ENCODE data around the gene LRCH1. TPM values are rescaled to one million over a fixed set of nuclear protein-coding genes. Genes with fewer than 3 reads are reported as not detected.

LRCH1 gene
- total and polyA plus RNA-seq, 2 experiments from 2014 or later, result 3.9 to 9.2 TPM

- no peak for TF ChIP-seq ZNF331 (CRISPR knock-in tag; IDR thresholded peaks at IDR 0.05; ENCODE audit: low read depth)
- TF ChIP-seq REST (IDR thresholded peaks at IDR 0.05; ENCODE audit: unreplicated experiment), result no peak
- TF ChIP-seq POLR2AphosphoS5 (IDR thresholded peaks at IDR 0.05; ENCODE audit: low read depth), result no peak
- no peak for TF ChIP-seq EZH2phosphoT487 (IDR thresholded peaks at IDR 0.05; ENCODE audit: unreplicated experiment)
- TF ChIP-seq ZNF114 (CRISPR knock-in tag; IDR thresholded peaks at IDR 0.05), result no peak
- no peak for TF ChIP-seq CREB1 (CRISPR knock-in tag; IDR thresholded peaks at IDR 0.05; ENCODE audit: low read depth)
- TF ChIP-seq ETS1 (IDR thresholded peaks at IDR 0.05), result no peak
- no peak for TF ChIP-seq NANOG (IDR thresholded peaks at IDR 0.05; ENCODE audit: borderline replicate concordance)
- no peak for TF ChIP-seq CTCF (conservative IDR thresholded peaks at IDR 0.05; ENCODE audit: low read depth in 2 of 2)
- TF ChIP-seq EZH2 (IDR thresholded peaks at IDR 0.05; ENCODE audit: low read depth, unreplicated experiment), result no peak
- no peak for TF ChIP-seq ZNF462 (CRISPR knock-in tag; IDR thresholded peaks at IDR 0.05)
- no peak for TF ChIP-seq STAT1 (IDR thresholded peaks at IDR 0.05; ENCODE audit: unreplicated experiment)
- no peak for TF ChIP-seq JUNB (IDR thresholded peaks at IDR 0.05; ENCODE audit: unreplicated experiment)
- Histone ChIP-seq H3K79me2 (replicated peaks; ENCODE audit: insufficient read depth) (peaks cover 94% of the 10 kb centered on the region), H3K4me2 (no peak overlapping the region), H3K27ac (ENCODE audit: low read depth) (no peak overlapping the region), H3F3A (replicated peaks; ENCODE audit: low read depth) (no peaks in the 10 kb centered on the region), H3K27me3 (ENCODE audit: insufficient read depth) (peaks cover 5% of the 10 kb centered on the region; the same call in 1 of the 2 replicates), H3K4me3 (no peak overlapping the region), H4K20me1 (replicated peaks; ENCODE audit: insufficient read depth) (peaks cover 25% of the 10 kb centered on the region; the same call in 1 of the 2 replicates), H2AFZ (no peak overlapping the region), H3K36me3 (ENCODE audit: insufficient read depth) (no peaks in the 10 kb centered on the region), H3K9me2 (ENCODE audit: insufficient read depth) (no peaks in the 10 kb centered on the region), H3K4me1 (ENCODE audit: insufficient read depth) (peaks cover 10% of the 10 kb centered on the region)
- Mint-ChIP-seq H3K36me3 (ENCODE audit: low read depth) (no peaks in the 10 kb centered on the region), H3K4me1 (peaks cover 10% of the 10 kb centered on the region; the same call in 2 of the 3 replicates), H3K4me3 (no peak overlapping the region), H3K27ac (no peak overlapping the region), H3K9me3 (no peaks in the 10 kb centered on the region), H3K27me3 (ENCODE audit: insufficient read depth, low read depth, poor library complexity) (peaks cover 4% of the 10 kb centered on the region)
- DNase-seq (ENCODE audit: low spot score) (no peak), ATAC-seq (no peak)
Observed at GRCh38 chr13:46559272-46559805, 6.4 kb downstream of the LRCH1 start.
